Prostate gland (tissue), 2 donors: ENCODE data around the gene NECAP2.

Source experiments
- CTCF ChIP-seq, 4 experiments: fragments of 200-600 bp in 2 of 4; fragments of 450-650 bp in 2 of 4; sonication (generic) in 2 of 4; IDR thresholded peaks; 1 replicate in 3 of 4; 2 replicates in 1 of 4; pipeline ENCODE4 v1.5.1; 2016 to 2019; ENCODE audit warnings: antibody characterized with exemption in 4 of 4, mild to moderate bottlenecking in 2 of 4, moderate library complexity in 2 of 4
- POLR2A ChIP-seq: fragments of 450-650 bp; IDR thresholded peaks from one replicate; pipeline ENCODE4 v1.6.1; 2016; ENCODE audit warnings: antibody characterized with exemption, mild to moderate bottlenecking
- POLR2AphosphoS5 ChIP-seq: sonication (generic); formaldehyde crosslinking; IDR thresholded peaks from one replicate; pipeline ENCODE4 v1.6.1; 2017; ENCODE audit warnings: antibody characterized with exemption

- TF ChIP-seq CTCF (IDR thresholded peaks at IDR 0.05), result no peak
- TF ChIP-seq POLR2AphosphoS5, result no peak
- no peak for TF ChIP-seq POLR2A
These were observed 2.0 kb upstream of the NECAP2 start for GRCh38 chr1:16438516-16438915.
